ENCODE measurements around the gene SNX19.

The SNX19 gene

GRCh38 chr11:130850185-130850944 is 65.9 kb downstream of the SNX19 start:
- no peak for TF ChIP-seq OSR1 (CRISPR knock-in tag; IDR thresholded peaks at IDR 0.05)
- no peak for TF ChIP-seq CSDC2 (CRISPR knock-in tag; IDR thresholded peaks at IDR 0.05)
- TF ChIP-seq CREB5 (CRISPR knock-in tag; IDR thresholded peaks at IDR 0.05; ENCODE audit: low read depth) = no peak
- no peak for TF ChIP-seq PATZ1 (CRISPR knock-in tag; IDR thresholded peaks at IDR 0.05; ENCODE audit: borderline replicate concordance)
- TF ChIP-seq ZFP3 (CRISPR knock-in tag; IDR thresholded peaks at IDR 0.05) = no peak
- no peak for TF ChIP-seq ZNF565 (CRISPR knock-in tag; conservative IDR thresholded peaks at IDR 0.05; ENCODE audit: low read depth)
- TF ChIP-seq ZNF70 (CRISPR knock-in tag; IDR thresholded peaks at IDR 0.05) = no peak
- TF ChIP-seq PPARA (CRISPR knock-in tag; IDR thresholded peaks at IDR 0.05; ENCODE audit: borderline replicate concordance) = no peak
- no peak for TF ChIP-seq BACH2 (CRISPR knock-in tag; IDR thresholded peaks at IDR 0.05; ENCODE audit: borderline replicate concordance)
- no peak for TF ChIP-seq ISL1 (CRISPR knock-in tag; IDR thresholded peaks at IDR 0.05)
- no peak for TF ChIP-seq ZFP30 (CRISPR knock-in tag; IDR thresholded peaks at IDR 0.05)
- no peak for TF ChIP-seq TCF4 (CRISPR knock-in tag; IDR thresholded peaks at IDR 0.05; ENCODE audit: borderline replicate concordance)
- no peak for TF ChIP-seq GLIS3 (CRISPR knock-in tag; IDR thresholded peaks at IDR 0.05)
- no peak for TF ChIP-seq ESRRG (CRISPR knock-in tag; IDR thresholded peaks at IDR 0.05)
- TF ChIP-seq ARNTL (CRISPR knock-in tag; IDR thresholded peaks at IDR 0.05; ENCODE audit: borderline replicate concordance, low read depth) = no peak
- TF ChIP-seq POU6F1 (CRISPR knock-in tag; IDR thresholded peaks at IDR 0.05; ENCODE audit: borderline replicate concordance, low read depth) = no peak
- no peak for TF ChIP-seq CSRNP3 (CRISPR knock-in tag; IDR thresholded peaks at IDR 0.05)
- no peak for TF ChIP-seq SNAI2 (CRISPR knock-in tag; IDR thresholded peaks at IDR 0.05)
- no peak for ATAC-seq

GRCh38 chr11:130849215-130849568 is 67.1 kb downstream of the SNX19 start:
- TF ChIP-seq ZNF565 (CRISPR knock-in tag; conservative IDR thresholded peaks at IDR 0.05; ENCODE audit: low read depth) = no peak
- TF ChIP-seq PPARA (CRISPR knock-in tag; IDR thresholded peaks at IDR 0.05; ENCODE audit: borderline replicate concordance) = no peak
- TF ChIP-seq RARB (CRISPR knock-in tag; IDR thresholded peaks at IDR 0.05) = no peak
- no peak for TF ChIP-seq GLIS3 (CRISPR knock-in tag; IDR thresholded peaks at IDR 0.05)
- no peak for TF ChIP-seq TCF4 (CRISPR knock-in tag; IDR thresholded peaks at IDR 0.05; ENCODE audit: borderline replicate concordance)
- no peak for TF ChIP-seq BACH2 (CRISPR knock-in tag; IDR thresholded peaks at IDR 0.05; ENCODE audit: borderline replicate concordance)
- no peak for TF ChIP-seq ARNTL (CRISPR knock-in tag; IDR thresholded peaks at IDR 0.05; ENCODE audit: borderline replicate concordance, low read depth)
- no peak for TF ChIP-seq CREB5 (CRISPR knock-in tag; IDR thresholded peaks at IDR 0.05; ENCODE audit: low read depth)
- TF ChIP-seq TOX (CRISPR knock-in tag; IDR thresholded peaks at IDR 0.05; ENCODE audit: borderline replicate concordance) = no peak
- TF ChIP-seq ZFP30 (CRISPR knock-in tag; IDR thresholded peaks at IDR 0.05) = no peak
- no peak for TF ChIP-seq POU6F1 (CRISPR knock-in tag; IDR thresholded peaks at IDR 0.05; ENCODE audit: borderline replicate concordance, low read depth)
- TF ChIP-seq ZFP3 (CRISPR knock-in tag; IDR thresholded peaks at IDR 0.05) = no peak
- TF ChIP-seq ISL1 (CRISPR knock-in tag; IDR thresholded peaks at IDR 0.05) = no peak
- TF ChIP-seq ZNF8 (CRISPR knock-in tag; IDR thresholded peaks at IDR 0.05) = no peak
- TF ChIP-seq SNAI2 (CRISPR knock-in tag; IDR thresholded peaks at IDR 0.05) = no peak
- TF ChIP-seq PATZ1 (CRISPR knock-in tag; IDR thresholded peaks at IDR 0.05; ENCODE audit: borderline replicate concordance) = no peak
- no peak for TF ChIP-seq CSDC2 (CRISPR knock-in tag; IDR thresholded peaks at IDR 0.05)
- no peak for TF ChIP-seq TSHZ2 (CRISPR knock-in tag; IDR thresholded peaks at IDR 0.05)
- no peak for TF ChIP-seq ZNF70 (CRISPR knock-in tag; IDR thresholded peaks at IDR 0.05)
- no peak for TF ChIP-seq ESRRG (CRISPR knock-in tag; IDR thresholded peaks at IDR 0.05)
- peak; percentile 68 for ATAC-seq

Measured in SK-N-SH treated with all-trans-retinoic acid at 6 μM for 48 hours (cell line).